MM.1S (cell line): Measurements from ENCODE around the gene SYNE1.

Experiments
- EZH2 ChIP-seq: fragments of 300-600 bp; sonication (generic); optimal IDR thresholded peaks from 2 replicates; pipeline ENCODE3; 2017; ENCODE audit warnings: low read depth, mild to moderate bottlenecking, antibody characterized with exemption, low read length, mixed read lengths
- EZH2phosphoT487 ChIP-seq: fragments of 300-600 bp; sonication (generic); IDR thresholded peaks from 2 replicates; pipeline ENCODE4 v1.6.1; 2018; ENCODE audit warnings: antibody characterized with exemption, low read length
- TF ChIP-seq, protein P1 (sequence below): fragments of 300-600 bp; sonication (generic); IDR thresholded peaks from 2 replicates; pipeline ENCODE4 v1.5.1; 2016; ENCODE audit warnings: antibody characterized with exemption, low read length, mixed read lengths

- TF ChIP-seq, protein P1, sequence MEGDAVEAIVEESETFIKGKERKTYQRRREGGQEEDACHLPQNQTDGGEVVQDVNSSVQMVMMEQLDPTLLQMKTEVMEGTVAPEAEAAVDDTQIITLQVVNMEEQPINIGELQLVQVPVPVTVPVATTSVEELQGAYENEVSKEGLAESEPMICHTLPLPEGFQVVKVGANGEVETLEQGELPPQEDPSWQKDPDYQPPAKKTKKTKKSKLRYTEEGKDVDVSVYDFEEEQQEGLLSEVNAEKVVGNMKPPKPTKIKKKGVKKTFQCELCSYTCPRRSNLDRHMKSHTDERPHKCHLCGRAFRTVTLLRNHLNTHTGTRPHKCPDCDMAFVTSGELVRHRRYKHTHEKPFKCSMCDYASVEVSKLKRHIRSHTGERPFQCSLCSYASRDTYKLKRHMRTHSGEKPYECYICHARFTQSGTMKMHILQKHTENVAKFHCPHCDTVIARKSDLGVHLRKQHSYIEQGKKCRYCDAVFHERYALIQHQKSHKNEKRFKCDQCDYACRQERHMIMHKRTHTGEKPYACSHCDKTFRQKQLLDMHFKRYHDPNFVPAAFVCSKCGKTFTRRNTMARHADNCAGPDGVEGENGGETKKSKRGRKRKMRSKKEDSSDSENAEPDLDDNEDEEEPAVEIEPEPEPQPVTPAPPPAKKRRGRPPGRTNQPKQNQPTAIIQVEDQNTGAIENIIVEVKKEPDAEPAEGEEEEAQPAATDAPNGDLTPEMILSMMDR: no peak
- TF ChIP-seq EZH2 (no peak), EZH2phosphoT487 (no peak)
These were observed 463.2 kb downstream of the SYNE1 start for GRCh38 chr6:152173957-152174356.
